Esophagus squamous epithelium (tissue), 4 donors: ENCODE data around the gene FOXA3.

ENCODE experiments used
- POLR2A ChIP-seq, 4 donors: fragments of 450-650 bp; IDR thresholded peaks; one replicate each; pipeline ENCODE4 v1.6.1; 2017; ENCODE audit warnings: antibody characterized with exemption in 4 of 4, mild to moderate bottlenecking in 4 of 4, moderate library complexity in 3 of 4
- TF ChIP-seq, protein P1 (sequence below), 6 experiments: fragments of 450-650 bp in 4 of 6; fragments of 200-600 bp in 2 of 6; sonication (generic) in 2 of 6; IDR thresholded peaks; one replicate each; pipeline ENCODE4 v1.5.1; 2016 to 2019; ENCODE audit warnings: antibody characterized with exemption in 6 of 6, mild to moderate bottlenecking in 4 of 6, moderate library complexity in 4 of 6

- TF ChIP-seq, protein P1, sequence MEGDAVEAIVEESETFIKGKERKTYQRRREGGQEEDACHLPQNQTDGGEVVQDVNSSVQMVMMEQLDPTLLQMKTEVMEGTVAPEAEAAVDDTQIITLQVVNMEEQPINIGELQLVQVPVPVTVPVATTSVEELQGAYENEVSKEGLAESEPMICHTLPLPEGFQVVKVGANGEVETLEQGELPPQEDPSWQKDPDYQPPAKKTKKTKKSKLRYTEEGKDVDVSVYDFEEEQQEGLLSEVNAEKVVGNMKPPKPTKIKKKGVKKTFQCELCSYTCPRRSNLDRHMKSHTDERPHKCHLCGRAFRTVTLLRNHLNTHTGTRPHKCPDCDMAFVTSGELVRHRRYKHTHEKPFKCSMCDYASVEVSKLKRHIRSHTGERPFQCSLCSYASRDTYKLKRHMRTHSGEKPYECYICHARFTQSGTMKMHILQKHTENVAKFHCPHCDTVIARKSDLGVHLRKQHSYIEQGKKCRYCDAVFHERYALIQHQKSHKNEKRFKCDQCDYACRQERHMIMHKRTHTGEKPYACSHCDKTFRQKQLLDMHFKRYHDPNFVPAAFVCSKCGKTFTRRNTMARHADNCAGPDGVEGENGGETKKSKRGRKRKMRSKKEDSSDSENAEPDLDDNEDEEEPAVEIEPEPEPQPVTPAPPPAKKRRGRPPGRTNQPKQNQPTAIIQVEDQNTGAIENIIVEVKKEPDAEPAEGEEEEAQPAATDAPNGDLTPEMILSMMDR (IDR thresholded peaks at IDR 0.05) = no peak
- no peak for TF ChIP-seq POLR2A (IDR thresholded peaks at IDR 0.05)
Observed at GRCh38 chr19:45822716-45823115, 41.4 kb upstream of the FOXA3 start.
